ENCODE results near the gene SSBP3.

The SSBP3 gene

GRCh38 chr1:54260810-54261209 is 145.4 kb downstream of the SSBP3 start:
- no peaks in the 10 kb centered on the region for H3K27me3 ChIP-seq (ENCODE audit: control insufficient read depth, insufficient read depth, low read length)
- no peak overlapping the region for H3K9ac ChIP-seq (ENCODE audit: low read length)
- H3K9me3 ChIP-seq (ENCODE audit: control insufficient read depth, low read depth, low read length) = no peaks in the 10 kb centered on the region
- H3K27ac ChIP-seq (ENCODE audit: low read length) = no peak overlapping the region
- H3K4me3 ChIP-seq (ENCODE audit: low read length) = no peak overlapping the region
- peaks cover 11% of the 10 kb centered on the region for H3K4me1 ChIP-seq (ENCODE audit: control insufficient read depth, low read depth, low read length)
- no peaks in the 10 kb centered on the region for H3K36me3 ChIP-seq (ENCODE audit: control insufficient read depth, low read depth, low read length)

DNA sequence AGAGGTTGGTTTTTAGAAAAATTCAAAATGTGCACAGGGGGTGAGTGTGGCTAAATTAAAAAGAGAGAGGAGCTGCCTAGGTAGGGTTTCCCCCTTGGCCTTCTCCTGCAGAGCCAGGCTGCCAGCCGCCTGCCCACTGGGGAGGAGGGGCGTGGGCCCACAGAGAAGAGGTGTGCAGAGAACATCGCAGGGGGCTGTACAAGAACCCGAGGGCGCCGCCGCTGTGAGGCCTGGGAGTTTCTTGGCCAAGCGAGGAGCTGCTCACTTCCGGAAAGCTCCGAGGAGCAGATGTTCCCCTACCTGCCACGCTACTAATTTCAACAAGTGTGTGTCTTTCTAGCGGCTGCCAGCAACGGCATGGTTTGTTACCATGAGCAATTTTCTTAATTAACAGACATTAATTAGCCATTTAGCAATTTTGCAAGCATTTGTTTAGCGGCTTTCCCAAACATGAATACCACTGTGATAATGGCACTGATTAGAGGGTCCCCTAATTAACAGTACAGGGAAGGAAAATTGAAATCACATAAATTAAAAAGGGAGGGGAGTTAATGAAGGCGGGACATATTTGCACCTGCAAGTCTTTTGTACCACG is 146.6 kb downstream of the SSBP3 start:
- H3K36me3 ChIP-seq (ENCODE audit: control insufficient read depth, low read depth, low read length) = no peaks in the 10 kb centered on the region
- H3K27ac ChIP-seq (ENCODE audit: low read length) = no peak overlapping the region
- peaks cover 11% of the 10 kb centered on the region for H3K4me1 ChIP-seq (ENCODE audit: control insufficient read depth, low read depth, low read length)
- no peaks in the 10 kb centered on the region for H3K9me3 ChIP-seq (ENCODE audit: control insufficient read depth, low read depth, low read length)
- H3K9ac ChIP-seq (ENCODE audit: low read length) = no peak overlapping the region
- H3K27me3 ChIP-seq (ENCODE audit: control insufficient read depth, insufficient read depth, low read length) = no peaks in the 10 kb centered on the region
- no peak overlapping the region for H3K4me3 ChIP-seq (ENCODE audit: low read length)

GRCh38 chr1:54257876-54258275 is 148.3 kb downstream of the SSBP3 start:
- H3K4me1 ChIP-seq (ENCODE audit: control insufficient read depth, low read depth, low read length) = peaks cover 11% of the 10 kb centered on the region
- no peaks in the 10 kb centered on the region for H3K9me3 ChIP-seq (ENCODE audit: control insufficient read depth, low read depth, low read length)
- H3K9ac ChIP-seq (ENCODE audit: low read length) = no peak overlapping the region
- H3K4me3 ChIP-seq (ENCODE audit: low read length) = no peak overlapping the region
- H3K27me3 ChIP-seq (ENCODE audit: control insufficient read depth, insufficient read depth, low read length) = no peaks in the 10 kb centered on the region
- no peak overlapping the region for H3K27ac ChIP-seq (ENCODE audit: low read length)
- H3K36me3 ChIP-seq (ENCODE audit: control insufficient read depth, low read depth, low read length) = no peaks in the 10 kb centered on the region

GRCh38 chr1:54257346-54257620 is 148.9 kb downstream of the SSBP3 start:
- no peak overlapping the region for H3K27ac ChIP-seq (ENCODE audit: low read length)
- H3K27me3 ChIP-seq (ENCODE audit: control insufficient read depth, insufficient read depth, low read length) = no peaks in the 10 kb centered on the region
- no peak overlapping the region for H3K4me3 ChIP-seq (ENCODE audit: low read length)
- H3K36me3 ChIP-seq (ENCODE audit: control insufficient read depth, low read depth, low read length) = no peaks in the 10 kb centered on the region
- peak overlapping the region; percentile 15 for H3K9ac ChIP-seq (ENCODE audit: low read length)
- no peaks in the 10 kb centered on the region for H3K9me3 ChIP-seq (ENCODE audit: control insufficient read depth, low read depth, low read length)
- H3K4me1 ChIP-seq (ENCODE audit: control insufficient read depth, low read depth, low read length) = peaks cover 11% of the 10 kb centered on the region

DNA sequence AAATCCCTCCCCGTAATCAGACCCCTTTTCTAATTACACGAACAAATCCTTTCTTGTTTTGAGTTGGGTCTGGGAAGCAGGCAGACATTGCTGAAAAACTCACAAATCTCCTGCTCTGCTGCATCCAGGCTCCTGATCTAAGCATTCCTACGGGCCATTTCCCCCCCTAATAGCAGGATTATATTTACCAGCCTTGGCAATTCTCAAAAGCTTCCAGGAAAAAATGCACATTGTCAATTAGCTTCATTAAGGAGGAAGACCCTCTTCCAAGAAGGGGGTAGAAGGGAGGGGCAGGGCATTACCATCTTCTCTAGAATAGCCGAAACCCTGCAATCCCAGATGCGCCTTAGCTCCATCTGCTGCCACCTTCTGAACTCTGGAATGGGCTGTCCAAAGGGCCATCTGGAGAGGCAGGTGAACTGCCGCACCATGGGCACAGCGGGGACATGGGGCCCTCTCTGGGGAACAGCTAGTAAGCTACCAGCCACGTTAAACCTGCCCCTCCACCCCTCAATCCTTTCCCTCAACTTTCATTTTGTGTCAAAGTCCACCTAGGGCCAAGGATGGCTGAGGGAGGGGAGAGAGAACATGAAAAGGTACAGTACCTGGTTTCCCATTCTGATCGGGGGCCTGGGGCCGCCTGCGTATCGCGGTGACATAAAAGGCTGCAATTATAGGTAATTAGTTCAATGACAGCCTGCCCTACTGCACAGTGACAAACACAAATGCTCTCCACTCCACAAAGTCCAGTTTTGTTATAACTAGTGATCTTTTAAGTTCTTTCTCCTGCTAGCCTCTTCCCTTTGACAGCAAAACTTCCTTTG is 149.5 kb downstream of the SSBP3 start:
- H3K36me3 ChIP-seq (ENCODE audit: control insufficient read depth, low read depth, low read length) = no peaks in the 10 kb centered on the region
- H3K9me3 ChIP-seq (ENCODE audit: control insufficient read depth, low read depth, low read length) = no peaks in the 10 kb centered on the region
- no peaks in the 10 kb centered on the region for H3K27me3 ChIP-seq (ENCODE audit: control insufficient read depth, insufficient read depth, low read length)
- no peak overlapping the region for H3K27ac ChIP-seq (ENCODE audit: low read length)
- peaks cover 11% of the 10 kb centered on the region for H3K4me1 ChIP-seq (ENCODE audit: control insufficient read depth, low read depth, low read length)
- H3K4me3 ChIP-seq (ENCODE audit: low read length) = no peak overlapping the region
- H3K9ac ChIP-seq (ENCODE audit: low read length) = no peak overlapping the region

GRCh38 chr1:54255026-54255702 is 151.0 kb downstream of the SSBP3 start:
- Histone ChIP-seq H3K9ac (ENCODE audit: low read length) (no peak overlapping the region), H3K27ac (ENCODE audit: low read length) (no peak overlapping the region), H3K9me3 (ENCODE audit: control insufficient read depth, low read depth, low read length) (no peaks in the 10 kb centered on the region), H3K4me3 (ENCODE audit: low read length) (no peak overlapping the region), H3K36me3 (ENCODE audit: control insufficient read depth, low read depth, low read length) (peaks cover 3% of the 10 kb centered on the region), H3K27me3 (ENCODE audit: control insufficient read depth, insufficient read depth, low read length) (no peaks in the 10 kb centered on the region), H3K4me1 (ENCODE audit: control insufficient read depth, low read depth, low read length) (peaks cover 11% of the 10 kb centered on the region)

GRCh38 chr1:54254055-54254454 is 152.1 kb downstream of the SSBP3 start:
- H3K4me3 ChIP-seq (ENCODE audit: low read length) = no peak overlapping the region
- H3K27me3 ChIP-seq (ENCODE audit: control insufficient read depth, insufficient read depth, low read length) = no peaks in the 10 kb centered on the region
- no peak overlapping the region for H3K9ac ChIP-seq (ENCODE audit: low read length)
- peaks cover 11% of the 10 kb centered on the region for H3K4me1 ChIP-seq (ENCODE audit: control insufficient read depth, low read depth, low read length)
- H3K27ac ChIP-seq (ENCODE audit: low read length) = no peak overlapping the region
- H3K36me3 ChIP-seq (ENCODE audit: control insufficient read depth, low read depth, low read length) = peaks cover 3% of the 10 kb centered on the region
- no peaks in the 10 kb centered on the region for H3K9me3 ChIP-seq (ENCODE audit: control insufficient read depth, low read depth, low read length)

DNA sequence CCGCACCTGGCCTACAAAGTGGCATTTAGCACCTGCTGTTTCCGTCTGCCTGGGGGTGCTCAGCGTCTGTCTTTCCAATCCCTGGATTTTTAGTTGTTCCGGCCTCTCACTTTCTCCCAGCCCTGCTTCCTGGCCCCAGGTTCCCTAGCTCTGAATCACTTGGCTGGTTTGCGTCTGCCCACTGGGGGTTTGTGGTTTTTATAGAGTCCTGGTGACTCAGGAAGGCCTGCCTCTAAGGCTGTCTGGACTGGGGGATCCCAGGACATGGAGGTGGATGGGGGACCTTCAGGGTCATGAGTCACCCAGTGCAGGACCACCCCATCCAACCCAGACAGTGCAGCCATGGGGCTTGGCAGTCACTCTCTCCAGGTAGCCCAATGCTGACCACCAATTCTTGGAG is 152.7 kb downstream of the SSBP3 start:
- Histone ChIP-seq H3K27me3 (ENCODE audit: control insufficient read depth, insufficient read depth, low read length) (no peaks in the 10 kb centered on the region), H3K36me3 (ENCODE audit: control insufficient read depth, low read depth, low read length) (peaks cover 3% of the 10 kb centered on the region), H3K9ac (ENCODE audit: low read length) (no peak overlapping the region), H3K4me3 (ENCODE audit: low read length) (no peak overlapping the region), H3K27ac (ENCODE audit: low read length) (no peak overlapping the region), H3K9me3 (ENCODE audit: control insufficient read depth, low read depth, low read length) (no peaks in the 10 kb centered on the region), H3K4me1 (ENCODE audit: control insufficient read depth, low read depth, low read length) (peaks cover 11% of the 10 kb centered on the region)

- Histone ChIP-seq H3K27ac (ENCODE audit: low read length) (no peak overlapping the region), H3K27me3 (ENCODE audit: control insufficient read depth, insufficient read depth, low read length) (no peaks in the 10 kb centered on the region), H3K9me3 (ENCODE audit: control insufficient read depth, low read depth, low read length) (no peaks in the 10 kb centered on the region), H3K4me3 (ENCODE audit: low read length) (no peak overlapping the region), H3K36me3 (ENCODE audit: control insufficient read depth, low read depth, low read length) (peaks cover 3% of the 10 kb centered on the region), H3K4me1 (ENCODE audit: control insufficient read depth, low read depth, low read length) (peaks cover 11% of the 10 kb centered on the region), H3K9ac (ENCODE audit: low read length) (no peak overlapping the region)
Observed at GRCh38 chr1:54252371-54252936, 153.7 kb downstream of the SSBP3 start.

- Histone ChIP-seq H3K27me3 (ENCODE audit: control insufficient read depth, insufficient read depth, low read length) (no peaks in the 10 kb centered on the region), H3K4me3 (ENCODE audit: low read length) (no peak overlapping the region), H3K4me1 (ENCODE audit: control insufficient read depth, low read depth, low read length) (no peaks in the 10 kb centered on the region), H3K9me3 (ENCODE audit: control insufficient read depth, low read depth, low read length) (no peaks in the 10 kb centered on the region), H3K36me3 (ENCODE audit: control insufficient read depth, low read depth, low read length) (peaks cover 5% of the 10 kb centered on the region), H3K9ac (ENCODE audit: low read length) (no peak overlapping the region), H3K27ac (ENCODE audit: low read length) (no peak overlapping the region)
Observed at GRCh38 chr1:54250670-54251069, 155.5 kb downstream of the SSBP3 start.

- Histone ChIP-seq H3K27me3 (ENCODE audit: control insufficient read depth, insufficient read depth, low read length) (no peaks in the 10 kb centered on the region), H3K9me3 (ENCODE audit: control insufficient read depth, low read depth, low read length) (no peaks in the 10 kb centered on the region), H3K4me1 (ENCODE audit: control insufficient read depth, low read depth, low read length) (no peaks in the 10 kb centered on the region), H3K9ac (ENCODE audit: low read length) (no peak overlapping the region), H3K4me3 (ENCODE audit: low read length) (no peak overlapping the region), H3K27ac (ENCODE audit: low read length) (no peak overlapping the region), H3K36me3 (ENCODE audit: control insufficient read depth, low read depth, low read length) (peaks cover 5% of the 10 kb centered on the region)
Observed at GRCh38 chr1:54249819-54250435, 156.3 kb downstream of the SSBP3 start.
